LoVo (cell line): ENCODE results near the gene SENP5.
A peak's percentile ranks its signal among the peaks of the same experiment; 100 is the strongest.
"Not testable (repeated sequence)": the region's sequence is repeated elsewhere in the genome, so short reads cannot be mapped to it uniquely, and the experiment has no call there.

Experiments
- DNase-seq: peaks from one replicate; pipeline ENCODE4 v3.0.0-alpha.2; 2016; ENCODE audit warnings: low spot score

SENP5 gene

GRCh38 chr3:196941729-196942225, 74.1 kb downstream of the SENP5 start:
- DNase-seq: peak; percentile 29

DNA sequence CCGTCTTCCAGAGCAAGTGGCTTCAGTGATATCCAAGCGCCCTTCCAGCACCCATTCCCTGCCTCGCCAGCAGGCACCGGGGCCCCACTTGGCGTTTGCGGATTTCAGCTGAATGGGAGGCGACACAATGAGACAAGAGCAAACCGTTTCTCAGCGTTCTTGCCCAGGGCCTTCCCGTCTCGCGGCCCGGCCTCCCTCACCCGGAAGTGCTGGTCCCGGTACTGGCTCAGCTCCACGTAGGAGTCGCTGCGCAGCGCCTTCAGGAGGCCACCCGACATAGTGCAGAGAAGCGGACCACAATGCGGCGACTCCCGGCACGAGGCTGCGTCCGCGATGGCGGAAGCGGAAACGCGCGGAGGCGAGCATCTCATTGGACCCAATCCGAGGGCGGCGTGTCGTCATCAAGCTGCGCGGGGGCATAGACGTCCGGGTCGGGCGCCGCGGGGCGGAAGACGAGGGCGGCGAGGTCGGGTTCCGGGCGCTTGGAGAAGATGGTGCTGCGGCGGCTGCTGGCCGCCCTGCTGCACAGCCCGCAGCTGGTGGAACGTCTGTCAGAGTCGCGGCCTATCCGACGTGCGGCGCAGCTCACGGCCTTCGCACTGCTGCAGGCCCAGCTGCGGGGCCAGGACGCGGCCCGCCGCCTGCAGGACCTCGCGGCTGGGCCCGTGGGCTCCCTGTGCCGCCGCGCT, 74.7 kb downstream of the SENP5 start, which contains the start of gene NCBP2:
TSS of gene NCBP2 (minus strand) at position 303 of the 689 bp plus-strand sequence. CDS start at position 278, 25 bp downstream.
- DNase-seq: peak; percentile 98

DNA sequence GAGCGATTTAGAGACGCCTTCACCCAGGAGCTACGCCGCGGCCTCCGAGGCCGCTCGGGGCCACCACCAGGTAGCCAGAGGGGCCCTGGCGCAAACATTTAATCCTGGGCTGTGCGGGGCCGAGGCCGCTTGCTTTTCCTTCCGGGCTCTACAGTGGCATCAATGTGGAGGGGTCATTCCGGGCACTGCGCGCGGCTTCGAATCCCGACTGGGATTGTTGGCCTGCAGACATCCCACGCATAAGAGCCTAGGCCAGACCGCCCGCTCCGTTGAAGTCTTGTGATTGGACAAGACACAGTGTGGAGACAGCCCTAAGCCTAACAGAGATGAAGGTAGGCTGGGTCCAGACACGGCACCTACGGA, 75.2 kb downstream of the SENP5 start:
- peak; percentile 4 for DNase-seq

DNA sequence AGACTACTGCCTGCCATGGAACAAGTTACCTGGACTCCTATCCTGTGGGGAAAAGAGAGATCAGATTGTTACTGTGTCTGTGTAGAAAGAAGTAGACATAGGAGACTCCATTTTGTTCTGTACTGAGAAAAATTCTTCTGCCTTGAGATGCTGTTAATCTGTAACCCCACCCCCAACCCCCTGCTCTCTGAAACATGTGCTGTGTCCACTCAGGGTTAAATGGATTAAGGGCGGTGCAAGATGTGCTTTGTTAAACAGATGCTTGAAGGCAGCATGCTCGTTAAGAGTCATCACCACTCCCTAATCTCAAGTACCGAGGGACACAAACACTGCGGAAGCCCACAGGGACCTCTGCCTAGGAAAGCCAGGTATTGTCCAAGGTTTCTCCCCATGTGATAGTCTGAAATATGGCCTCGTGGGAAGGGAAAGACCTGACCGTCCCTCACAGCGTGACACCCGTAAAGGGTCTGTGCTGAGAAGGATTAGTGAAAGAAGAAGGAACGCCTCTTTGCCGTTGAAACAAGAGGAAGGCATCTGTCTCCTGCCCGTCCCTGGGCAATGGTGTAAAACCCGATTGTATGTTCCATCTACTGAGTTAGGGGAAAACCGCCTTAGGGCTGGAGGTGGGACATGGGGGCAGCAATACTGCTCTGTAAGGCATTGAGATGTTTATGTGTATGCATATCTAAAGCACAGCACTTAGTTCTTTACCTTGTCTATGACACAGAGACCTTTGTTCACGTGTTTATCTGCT, 76.5 kb downstream of the SENP5 start:
- not testable (repeated sequence) for DNase-seq

- DNase-seq: no peak
Observed at GRCh38 chr3:196947136-196947859, 79.6 kb downstream of the SENP5 start.

DNA sequence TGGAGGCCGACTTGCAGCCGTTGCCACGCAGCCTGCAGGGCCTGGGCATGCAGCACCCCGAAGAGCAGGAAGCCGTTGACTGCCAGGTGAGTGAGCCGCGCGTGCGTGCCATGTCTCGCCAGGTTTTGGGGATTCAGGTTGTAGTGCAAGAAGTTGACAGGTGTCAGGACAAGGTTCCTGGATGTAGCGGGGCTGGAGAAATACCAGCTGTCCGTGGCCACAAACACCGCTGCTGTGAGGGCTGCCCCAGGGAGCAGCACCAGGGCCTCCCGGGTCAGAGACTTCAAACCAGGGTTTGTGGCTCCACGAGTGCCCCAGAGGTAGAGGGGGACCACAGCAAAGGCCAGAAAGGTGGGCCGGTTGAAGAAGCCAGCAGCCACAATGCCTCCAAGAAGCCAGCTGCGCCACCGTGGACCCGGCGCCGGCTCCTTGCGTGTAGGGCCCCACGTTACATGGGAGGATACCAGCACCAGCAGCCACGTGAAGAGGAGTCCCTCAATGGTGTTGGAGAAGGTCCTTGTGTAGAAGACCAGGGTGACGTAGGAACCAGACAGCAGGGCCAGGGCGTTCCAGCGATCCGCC, 80.2 kb downstream of the SENP5 start:
- no peak for DNase-seq

DNA sequence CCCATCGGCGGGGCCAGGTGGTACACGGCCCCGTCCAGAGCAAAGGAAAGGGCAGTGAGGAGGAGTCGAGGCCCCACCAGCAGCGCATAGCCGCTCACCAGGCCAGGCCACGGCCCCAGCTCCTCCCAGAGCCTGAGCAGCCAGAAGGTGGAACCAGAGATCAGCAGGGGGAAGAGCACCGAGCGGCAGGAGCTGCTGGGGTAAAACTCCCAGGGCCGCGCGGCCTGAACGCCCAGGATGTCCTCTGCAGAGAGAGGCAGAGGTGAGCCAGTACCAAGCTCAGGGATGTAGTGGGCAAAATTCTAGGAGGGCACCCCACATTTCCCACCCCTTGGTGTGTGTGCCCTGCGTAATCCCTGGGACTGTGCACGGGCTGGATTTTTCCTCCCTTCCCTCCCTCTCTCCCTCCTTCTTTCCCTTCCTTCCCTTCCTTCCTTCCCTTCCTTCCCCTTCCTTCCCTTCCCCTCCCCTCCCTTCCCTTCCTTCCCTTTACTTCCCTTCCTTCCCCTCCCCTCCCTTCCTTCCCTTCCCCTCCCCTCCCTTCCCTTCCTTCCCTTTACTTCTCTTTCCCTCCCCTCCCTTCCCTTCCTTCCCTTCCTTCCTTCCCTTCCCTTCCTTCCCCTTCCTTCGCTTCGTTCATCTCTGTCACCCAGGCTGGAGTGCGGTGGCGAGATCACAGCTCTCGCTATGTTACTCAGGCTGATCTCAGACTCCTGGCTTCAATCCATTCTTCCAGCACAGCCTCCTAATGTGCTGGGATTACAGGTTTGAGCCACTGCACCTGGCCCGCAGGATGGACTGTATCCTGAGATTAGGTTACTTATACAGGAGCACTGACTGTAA, 80.9 kb downstream of the SENP5 start:
- no peak for DNase-seq

DNA sequence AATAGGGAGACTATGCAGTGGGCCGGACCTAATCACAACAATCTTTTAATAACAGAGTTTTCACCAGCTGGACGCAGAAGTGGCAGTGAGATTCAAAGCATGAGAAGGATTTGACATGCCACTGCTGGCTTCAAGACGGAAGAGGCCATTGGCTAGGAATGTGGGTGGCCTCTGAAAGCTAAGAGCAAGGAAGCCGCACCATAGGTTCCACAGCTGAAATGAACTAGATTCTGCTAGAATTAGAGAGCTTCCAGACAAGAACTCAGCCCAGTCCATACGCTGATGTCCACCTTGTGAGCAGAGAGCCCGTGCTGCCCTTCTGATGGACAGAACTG, 81.5 kb downstream of the SENP5 start:
- no peak for DNase-seq

- no peak for DNase-seq
Observed at GRCh38 chr3:196949750-196950149, 82.0 kb downstream of the SENP5 start.

DNA sequence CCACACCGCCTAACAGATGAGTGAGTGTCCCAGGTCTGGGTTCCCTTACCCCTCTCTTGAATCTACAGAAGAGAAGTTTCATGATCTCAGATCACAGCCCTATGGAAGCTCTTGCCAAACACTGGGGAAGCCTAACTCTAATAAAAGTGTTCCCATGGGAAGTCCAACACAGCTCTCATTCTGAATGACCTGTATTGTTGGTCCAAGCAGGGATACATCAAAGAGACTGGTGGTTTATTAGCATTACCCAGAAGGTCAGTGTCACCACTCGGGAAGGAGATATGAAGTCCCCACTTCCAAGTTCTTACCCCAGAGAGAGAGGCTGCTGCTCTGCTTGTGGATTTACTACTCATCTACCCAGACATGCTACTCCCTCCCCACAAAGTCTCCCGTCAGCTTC, 83.7 kb downstream of the SENP5 start:
- DNase-seq: no peak

DNA sequence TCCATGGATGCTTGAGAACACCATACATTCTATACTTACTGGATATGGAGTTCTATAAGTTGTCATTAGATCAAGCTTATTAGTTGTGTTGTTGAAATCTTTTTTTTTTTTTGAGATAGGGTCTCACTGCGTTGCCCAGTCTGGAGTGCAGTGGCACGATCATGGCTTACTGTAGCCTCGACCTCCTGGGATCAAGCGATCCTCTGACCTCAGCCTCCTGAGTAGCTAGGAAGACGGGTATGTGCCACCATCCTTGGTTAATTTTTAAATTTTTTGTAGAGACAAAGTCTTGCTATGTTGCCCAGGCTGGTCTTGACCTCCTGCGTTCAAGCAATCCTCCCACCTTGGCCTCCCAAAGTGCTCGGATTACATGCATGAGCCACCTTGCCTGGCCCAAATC, 87.1 kb downstream of the SENP5 start:
- no peak for DNase-seq

DNA sequence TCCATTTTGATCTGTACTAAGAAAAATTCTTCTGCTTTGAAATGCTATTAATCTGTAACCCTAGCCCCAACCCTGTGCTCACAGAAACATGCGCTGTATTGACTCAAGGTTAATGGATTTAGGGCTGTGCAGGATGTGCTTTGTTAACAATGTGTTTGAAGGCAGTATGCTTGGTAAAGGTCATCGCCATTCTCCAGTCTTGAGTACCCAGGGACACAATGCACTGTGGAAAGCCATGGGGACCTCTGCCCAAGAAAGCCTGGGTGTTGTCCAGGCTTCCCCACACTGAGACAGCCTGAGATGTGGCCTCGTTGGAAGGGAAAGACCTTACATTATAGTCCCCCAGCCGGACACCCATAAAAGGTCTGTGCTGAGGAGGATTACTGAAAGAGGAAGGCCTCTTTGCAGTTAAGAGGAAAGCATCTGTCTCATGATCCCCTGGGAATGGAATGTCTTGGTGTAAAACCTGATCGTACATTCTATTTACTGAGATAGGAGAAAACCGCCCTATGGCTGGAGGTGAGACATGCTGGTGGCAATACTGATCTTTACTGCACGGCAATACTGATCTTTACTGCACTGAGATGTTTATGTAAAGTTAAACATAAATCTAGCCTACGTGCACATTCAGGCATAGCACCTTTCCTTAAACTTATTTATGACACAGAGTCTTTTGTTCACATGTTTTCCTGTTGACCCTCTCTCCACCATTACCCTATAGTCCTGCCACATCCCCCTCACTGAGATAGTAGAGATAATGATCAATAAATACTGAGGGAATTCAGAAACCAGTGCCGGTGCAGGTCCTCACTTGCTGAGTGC, 94.6 kb downstream of the SENP5 start:
- DNase-seq: no peak

GRCh38 chr3:196962930-196963630, 95.4 kb downstream of the SENP5 start:
- DNase-seq: no peak

DNA sequence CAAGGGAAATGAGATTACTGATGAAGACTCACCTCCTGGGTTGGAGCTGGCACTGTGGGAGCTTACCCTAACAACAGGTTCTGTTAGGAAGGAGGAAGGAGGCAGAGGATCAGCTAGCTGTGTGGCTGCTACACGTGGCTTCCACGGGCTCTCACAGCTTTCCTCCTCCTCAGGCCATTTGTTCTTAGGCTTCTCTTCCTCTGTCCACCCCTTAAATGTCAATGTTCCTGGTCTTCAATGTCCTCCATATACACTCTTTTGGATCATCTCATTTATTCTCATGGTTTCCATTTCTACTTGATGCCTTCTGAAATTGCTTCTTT, 95.9 kb downstream of the SENP5 start:
- DNase-seq: no peak

DNA sequence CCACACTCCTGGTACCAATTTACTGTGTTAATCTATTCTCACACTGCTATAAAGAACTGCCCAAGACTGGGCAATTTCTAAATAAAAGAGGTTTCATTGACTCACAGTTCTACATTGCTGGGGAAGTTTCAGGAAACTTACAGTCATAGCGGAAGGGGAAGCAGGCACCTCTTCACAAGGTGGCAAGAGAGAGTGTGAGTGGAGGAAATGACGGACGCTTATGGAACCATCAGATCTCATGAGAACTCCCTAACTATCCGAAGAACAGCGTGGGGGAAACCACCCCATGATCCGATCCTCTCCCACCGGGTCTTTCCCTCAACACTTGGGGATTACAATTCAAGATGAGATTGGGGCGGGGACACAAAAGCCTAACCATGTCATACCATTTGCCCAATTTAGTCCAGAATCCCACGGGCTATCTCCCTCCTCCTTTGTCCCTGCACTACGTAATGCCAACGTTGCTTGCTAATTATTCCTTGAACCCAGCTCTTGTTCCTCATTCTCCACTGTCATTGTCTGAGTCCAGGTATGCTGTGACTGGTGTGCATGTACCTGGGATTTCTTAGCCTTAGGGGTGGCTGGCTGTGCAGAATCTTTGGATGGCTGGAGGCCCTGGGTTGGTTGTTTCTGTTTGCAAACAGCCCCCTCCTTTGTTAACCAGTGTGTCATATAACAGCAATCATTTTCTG, 97.5 kb downstream of the SENP5 start:
- DNase-seq: no peak

DNA sequence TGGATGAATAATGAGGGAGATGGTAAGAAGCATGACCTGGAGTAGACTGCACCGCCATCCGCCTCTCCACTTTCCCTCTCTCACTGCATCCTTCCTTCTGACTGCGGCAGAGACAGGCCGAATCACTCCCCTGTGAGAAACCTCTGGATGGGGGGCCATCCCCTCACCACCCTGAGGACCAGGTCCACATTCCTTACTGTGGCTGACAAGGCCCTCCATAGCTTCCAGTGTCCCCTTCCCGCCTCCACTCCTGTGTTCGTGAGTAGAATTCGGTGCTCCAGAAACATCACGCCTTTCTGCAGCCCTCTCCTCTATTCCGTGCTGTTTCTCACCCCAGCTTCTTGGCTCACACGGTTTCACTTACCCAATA, 98.1 kb downstream of the SENP5 start:
- no peak for DNase-seq

- no peak for DNase-seq
Observed at GRCh38 chr3:196966526-196967401, 99.0 kb downstream of the SENP5 start.

DNA sequence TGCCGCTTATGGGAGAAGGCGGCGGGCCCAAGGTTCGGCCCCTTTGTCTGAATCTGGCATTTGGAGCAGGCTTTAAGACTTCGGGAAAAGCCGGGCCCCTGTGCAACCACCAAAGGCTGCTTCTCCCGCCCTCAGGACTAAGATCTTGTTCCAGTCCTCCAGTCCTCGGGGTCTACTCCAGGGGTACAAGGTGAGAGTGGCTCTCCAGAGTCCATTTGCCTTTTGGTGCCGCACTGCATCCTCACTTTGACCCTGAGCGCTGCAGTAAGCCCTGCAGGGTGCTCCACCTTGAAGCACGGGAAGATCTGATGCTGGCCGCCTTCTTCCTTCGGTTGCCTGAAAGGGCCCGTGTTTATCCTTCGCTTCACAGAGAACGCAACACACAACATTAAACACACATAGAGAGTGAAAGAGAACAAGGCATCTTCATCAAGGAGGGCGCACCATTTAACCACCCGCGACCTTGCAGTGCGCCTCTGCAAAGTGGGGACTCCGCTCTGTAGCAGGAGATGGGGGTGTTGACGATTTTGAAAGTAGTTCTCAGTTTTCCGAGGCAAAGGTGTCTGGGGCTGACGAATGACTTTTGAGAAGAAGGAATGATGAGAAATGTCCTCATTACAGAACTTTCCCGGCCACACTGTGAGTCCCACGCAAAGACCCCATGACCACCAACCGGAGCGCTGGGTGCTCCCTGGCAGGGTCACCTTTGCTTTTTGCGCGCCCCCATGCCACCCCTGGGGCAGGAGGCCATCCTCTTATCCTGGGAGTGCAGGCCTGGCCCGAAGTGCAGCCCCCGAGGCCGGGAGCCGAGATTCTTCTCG, 99.9 kb downstream of the SENP5 start:
- DNase-seq: no peak
